ENCODE data around the gene AMMECR1.

AMMECR1 gene

DNA sequence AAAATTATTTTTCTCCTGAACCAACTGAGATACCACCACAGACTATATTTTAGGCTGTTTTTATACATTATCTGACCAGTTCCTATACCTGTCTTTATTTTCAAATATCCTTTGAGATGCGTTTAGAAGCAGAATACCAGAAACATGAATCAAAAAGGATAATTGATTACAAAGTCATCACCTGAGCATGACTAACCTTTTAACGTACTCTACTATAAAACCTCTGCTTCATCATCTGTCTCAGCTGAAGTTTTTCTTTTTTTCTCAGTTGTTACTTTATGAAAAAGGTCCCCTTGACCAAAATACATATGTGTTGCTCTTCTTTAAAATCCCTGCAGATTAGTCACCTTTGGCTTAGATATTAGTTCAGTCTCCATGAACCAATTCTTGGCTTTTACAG lies 109.8 kb downstream of the AMMECR1 start:
- no peak for DNase-seq

DNA sequence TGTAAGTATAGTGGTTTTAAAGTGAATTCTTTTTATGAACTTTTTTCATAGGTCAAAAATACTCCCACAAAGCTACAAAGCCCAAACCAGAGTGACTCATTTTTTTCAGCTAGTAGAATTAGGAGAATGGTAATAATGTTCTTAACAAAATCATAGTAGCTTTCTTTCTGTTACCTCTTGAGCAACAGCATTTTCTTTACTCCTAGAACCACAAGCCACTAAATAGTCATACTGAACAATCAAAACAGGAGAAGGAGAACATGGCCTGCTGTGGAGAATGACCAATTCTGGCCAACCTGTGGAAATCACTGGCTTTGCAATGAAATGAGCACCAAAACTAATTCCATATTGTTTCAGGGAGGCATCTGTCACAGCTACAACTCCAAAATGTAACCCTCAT lies 112.9 kb downstream of the AMMECR1 start:
- no peak for DNase-seq

DNA sequence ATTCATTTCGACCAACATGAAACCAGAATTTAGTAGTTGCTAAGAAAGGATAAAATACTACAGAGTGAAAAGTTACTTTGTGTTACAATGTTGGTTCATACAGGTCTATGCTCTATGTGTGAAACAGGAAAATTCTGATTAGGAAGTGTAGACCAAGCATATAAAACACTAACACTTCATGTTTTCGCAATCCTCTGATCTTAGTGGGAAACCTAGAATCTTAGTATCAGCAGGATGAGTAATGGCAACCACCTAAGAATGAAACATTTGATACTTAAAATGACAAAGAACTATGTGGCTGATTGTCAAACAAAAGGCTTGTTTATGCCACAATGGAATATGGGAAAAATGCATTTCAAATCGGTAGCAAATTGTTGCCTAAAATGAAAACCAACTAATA lies 116.1 kb downstream of the AMMECR1 start:
- DNase-seq: no peak

DNA sequence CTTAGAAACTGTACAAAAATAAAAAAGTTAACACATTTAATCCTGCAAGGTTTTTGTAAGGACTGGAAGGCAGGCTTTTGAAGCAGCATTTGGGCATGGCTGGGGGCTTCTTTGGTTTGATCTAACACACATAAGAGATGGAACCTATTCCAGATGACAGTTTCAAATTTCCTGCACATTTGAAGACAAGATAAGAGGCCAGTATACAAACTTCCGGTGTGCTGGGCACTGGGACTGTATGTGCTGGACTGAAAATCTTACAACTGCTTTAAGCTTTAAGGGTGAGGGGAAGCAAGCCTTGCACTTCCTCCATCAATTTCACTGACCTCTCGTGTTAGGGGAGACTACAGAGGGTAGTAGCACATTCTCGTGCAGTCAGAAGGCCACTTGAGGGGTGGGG lies 122.9 kb downstream of the AMMECR1 start:
- no peak for DNase-seq

DNA sequence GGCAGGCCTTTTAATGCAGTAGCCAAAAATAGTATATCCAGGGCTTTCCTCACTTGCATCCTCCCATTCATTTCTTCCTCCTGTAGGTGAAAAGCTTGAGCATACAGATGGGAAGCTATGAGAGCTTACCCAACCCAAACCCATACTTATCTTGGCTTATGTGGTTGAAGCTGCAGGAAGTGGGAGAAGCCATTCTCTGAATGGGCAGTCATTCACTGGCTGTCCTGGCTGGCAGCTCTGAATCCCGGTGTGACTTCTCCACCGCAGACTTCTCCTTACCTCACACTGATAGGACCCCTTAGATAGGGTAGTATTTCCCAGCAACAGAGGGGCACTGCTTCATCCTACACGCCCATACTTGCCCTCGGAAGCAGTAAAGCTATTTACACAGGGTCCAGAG lies 125.4 kb downstream of the AMMECR1 start:
- no peak for DNase-seq

DNA sequence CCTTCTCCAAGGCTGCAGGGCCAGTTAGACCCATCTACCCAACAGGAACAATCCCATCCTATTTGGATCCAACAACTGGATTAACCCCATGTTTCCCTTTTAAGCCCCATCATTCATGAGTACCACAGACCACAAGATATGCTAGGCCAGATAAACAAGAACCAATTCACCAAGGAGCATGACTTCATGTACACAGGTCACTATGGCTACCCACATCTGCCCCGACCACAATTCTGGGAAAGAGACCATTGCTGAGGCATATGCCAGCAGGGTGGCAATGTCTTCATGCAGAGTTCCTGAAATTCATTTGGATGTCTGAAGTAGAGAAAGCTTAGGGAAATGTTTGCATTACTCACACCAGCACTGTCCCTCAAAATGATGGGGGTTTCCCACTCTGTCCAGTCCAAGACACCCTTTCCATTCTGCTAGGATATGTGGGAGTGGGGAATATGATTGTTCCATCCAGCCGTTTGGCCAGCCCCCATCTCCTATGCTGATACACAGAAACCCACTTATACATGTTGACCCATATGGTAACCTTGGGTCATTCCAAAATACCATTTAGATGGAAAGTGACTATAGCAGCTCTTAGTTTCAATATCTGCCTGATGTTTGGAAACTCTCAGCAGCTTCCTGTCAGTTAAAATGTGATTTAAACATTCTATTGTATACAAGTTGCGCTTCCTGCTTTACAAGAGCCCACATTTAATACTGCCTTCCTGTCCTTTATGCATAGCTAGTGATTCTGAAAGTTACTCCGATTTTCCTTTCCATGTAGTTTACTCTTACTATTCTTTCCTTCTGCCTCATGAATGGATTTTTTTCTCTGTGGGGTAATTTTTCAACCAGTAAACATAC lies 129.0 kb downstream of the AMMECR1 start:
- DNase-seq: no peak

DNA sequence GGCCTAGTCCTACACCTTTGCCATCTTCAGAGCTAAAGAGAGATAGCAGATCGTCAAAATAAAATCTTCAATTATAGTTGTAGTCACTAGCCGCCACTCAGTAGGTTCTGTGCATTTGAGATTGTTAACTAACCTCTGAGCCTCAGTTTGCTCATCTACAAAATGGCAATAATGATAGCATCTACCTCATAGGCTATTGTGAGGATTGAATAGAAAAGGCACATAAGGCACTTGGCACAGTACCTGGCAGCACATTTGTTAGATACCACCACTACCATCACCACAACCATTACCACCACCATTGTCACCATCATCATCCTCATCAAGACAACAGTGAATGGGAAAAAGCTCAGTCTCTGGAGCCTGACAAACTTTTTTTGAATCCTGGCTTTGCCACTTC lies 134.6 kb downstream of the AMMECR1 start:
- DNase-seq: no peak

DNA sequence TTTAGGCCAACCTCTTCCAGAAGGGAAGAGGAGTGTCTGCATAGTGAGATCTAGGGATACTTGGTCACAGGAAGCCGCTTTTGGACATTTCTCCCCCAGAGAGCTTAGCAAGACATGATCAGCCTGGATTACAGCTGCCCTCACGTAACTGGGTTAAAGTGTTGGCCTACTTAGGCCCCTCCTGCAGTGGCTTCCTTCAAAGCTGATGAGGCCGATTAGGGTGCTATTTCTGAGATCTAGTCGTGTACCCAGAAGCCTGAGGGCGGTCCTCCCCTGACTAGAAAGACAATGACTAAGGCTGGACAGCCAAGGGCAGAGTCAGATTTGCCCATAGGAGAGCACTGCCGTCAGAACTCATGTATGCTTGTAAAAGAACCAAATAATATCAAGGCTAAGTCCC lies 135.0 kb downstream of the AMMECR1 start:
- DNase-seq: no peak

DNA sequence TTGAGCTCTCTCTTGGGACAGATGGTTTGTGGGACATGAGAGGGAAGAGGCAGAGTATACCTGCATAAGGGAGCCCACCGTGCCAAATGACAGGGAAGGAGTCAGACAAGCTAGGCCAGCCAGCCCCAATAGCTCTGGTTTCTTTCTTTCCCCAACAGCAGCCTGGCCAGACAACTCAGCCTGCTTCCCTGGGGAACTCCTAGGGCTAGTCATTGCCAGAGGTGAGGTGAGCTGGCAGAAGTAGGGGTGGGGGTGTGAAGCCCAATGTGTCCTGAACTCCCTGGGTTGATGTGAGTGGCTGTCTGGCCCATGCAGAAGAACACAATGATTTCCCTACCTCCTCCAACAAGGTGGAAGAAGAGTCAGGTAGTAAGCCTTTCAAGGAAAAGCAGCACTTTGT lies 135.5 kb downstream of the AMMECR1 start:
- no peak for DNase-seq

DNA sequence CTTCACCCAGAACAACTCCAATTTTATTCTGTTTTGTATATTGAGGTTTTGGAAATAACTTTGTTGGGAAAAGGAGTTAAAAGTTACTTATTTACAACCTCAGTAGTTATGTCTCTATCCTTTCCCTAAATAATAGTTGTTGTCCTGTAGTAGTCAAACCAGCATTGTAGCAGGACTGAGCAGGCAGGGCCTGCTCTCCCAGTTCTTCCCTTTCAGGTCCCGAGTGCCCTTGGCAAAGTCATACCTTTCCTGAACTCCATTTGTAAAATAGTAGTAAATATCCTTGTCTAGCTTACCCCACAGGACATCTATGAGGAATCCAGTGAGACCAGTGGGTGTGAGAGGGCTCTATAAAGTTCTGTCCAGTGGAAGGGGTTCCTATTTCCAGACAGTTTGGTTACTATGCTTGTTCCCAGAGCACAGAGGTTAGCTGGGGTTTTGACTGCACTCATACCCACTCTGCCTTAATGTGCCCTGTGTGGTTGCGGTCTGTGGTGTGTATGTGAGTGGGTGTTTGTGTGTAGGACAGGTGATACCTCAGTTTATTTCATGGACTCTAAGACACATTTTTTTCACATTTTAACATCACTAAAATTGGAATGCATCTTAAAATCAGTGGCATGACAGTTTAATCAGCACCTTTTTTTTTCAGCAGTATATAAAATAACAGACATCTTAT lies 136.3 kb downstream of the AMMECR1 start:
- no peak for DNase-seq

DNA sequence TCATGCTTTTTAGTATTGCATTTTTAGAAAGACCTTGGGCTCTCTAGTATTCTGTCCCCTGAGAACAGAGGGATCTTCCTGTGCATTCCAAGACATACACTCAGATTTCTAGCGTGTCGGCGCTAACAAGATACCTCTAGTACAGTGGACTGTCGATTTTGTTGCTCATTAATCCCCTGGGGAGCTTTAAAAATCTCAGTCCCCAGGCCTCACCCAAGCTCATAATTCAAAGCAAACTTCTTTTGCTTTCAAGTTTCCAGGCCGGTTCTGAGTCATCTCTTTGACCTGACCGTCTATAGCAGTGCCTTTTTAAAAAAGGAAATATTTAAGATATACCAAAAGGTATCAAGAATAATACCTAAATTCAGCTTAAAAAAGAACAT lies 137.0 kb downstream of the AMMECR1 start:
- DNase-seq: no peak

DNA sequence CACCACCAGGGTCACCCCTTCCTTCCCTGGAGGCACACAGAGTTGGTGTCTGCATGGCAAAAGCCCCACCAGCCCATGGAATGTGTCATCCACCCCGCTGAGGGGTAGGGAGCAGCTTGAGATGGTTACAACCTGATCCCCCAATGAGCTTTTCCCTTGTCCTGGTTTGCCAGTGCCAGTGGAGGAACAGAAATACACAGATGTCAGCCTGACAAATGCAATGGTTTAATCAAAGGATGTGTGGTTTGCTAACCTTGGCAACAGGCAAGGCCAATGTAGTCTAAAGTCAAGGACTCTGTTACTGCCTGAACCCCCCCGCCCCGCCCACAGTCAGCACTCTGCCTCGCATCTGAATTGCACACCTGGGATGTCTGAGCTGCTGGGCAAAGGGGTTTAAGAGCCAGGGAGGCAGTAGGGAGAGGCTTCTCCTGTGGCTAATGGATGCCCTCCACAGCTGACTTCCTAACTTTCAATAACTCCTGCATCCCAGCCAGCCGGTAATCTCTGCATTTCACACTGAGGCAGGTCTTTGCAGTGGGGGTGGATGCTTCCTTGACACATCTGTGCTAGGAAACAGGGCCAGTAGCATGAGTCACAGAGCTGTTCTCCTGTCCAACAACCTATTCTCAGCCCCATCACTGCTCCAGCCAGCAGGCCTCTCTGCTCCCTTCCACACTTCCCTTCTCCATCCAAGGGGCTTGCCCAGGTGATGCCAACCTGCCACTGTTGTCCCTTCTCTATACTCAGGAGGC lies 137.5 kb downstream of the AMMECR1 start:
- DNase-seq: no peak

DNA sequence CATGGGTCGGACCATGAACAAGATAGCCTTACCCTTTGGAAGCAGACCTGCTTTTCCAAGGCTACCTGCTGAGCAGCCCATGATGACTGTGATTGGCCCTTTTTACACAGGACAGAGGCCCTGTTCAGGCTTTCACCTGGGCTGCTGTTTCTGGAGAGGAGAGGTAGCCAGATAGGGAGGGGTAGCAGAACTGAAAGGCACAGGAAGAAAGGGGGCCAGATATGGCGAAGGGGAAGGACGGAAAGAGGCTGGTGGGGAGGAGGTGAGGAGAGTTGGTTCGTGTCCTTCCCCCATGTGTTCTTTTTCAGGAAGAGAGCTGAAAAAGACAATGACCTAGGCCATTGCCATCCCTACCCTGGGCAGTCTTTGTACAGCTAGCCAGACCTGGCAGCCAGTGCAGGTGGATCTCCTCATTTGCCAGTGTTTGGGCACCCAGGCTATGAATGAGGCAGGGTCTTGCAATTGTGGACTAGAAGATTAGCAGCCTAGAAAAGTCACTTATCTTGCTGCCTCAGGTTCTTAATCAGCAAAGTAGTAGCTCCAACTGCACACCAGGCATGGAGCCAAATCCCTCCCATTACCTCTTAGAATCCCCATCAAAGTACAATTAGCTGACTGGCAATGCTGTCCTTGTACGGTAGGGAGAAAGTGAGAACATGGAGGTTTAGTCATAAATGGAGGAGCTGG lies 139.6 kb downstream of the AMMECR1 start:
- DNase-seq: no peak

DNA sequence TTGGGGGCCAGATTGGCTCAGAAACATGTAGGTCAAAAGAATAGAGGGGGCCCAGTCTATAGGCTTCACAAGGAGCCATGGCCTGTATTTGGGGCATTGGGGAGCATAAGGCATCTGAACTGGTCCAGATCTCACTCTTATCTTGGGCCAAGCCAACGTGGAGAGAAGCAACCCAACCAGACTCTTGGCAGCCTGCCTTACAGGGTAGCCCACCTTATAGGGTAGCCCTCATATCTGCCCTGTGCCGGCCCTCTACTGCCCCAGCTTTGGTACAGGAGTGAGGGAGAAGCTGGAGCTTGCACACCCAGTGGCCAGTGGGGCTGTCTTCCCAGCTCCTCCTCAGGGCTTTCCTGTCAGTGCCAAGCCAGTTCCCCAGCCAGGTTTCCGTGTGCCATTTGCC lies 142.2 kb downstream of the AMMECR1 start:
- no peak for DNase-seq

DNA sequence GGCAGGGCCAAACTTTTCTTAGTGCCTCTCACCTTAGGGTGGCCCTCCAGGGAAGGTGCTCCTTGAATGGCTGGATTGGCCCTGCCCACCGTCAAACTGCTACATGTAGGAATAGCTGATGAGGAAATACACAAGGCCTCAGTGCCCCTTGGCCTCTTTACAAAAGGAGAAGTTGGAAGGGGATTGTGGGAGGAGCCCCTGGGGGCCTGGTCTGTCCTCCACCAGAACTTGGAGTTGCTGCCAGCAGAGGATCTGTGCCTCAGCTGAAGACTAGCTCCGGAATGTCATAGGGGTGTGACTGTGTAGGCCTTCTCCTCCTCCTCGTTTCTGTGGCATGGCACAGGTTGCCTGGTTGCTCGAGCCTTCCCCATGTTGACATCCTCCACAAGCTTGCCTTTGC lies 142.7 kb downstream of the AMMECR1 start:
- no peak for DNase-seq

DNA sequence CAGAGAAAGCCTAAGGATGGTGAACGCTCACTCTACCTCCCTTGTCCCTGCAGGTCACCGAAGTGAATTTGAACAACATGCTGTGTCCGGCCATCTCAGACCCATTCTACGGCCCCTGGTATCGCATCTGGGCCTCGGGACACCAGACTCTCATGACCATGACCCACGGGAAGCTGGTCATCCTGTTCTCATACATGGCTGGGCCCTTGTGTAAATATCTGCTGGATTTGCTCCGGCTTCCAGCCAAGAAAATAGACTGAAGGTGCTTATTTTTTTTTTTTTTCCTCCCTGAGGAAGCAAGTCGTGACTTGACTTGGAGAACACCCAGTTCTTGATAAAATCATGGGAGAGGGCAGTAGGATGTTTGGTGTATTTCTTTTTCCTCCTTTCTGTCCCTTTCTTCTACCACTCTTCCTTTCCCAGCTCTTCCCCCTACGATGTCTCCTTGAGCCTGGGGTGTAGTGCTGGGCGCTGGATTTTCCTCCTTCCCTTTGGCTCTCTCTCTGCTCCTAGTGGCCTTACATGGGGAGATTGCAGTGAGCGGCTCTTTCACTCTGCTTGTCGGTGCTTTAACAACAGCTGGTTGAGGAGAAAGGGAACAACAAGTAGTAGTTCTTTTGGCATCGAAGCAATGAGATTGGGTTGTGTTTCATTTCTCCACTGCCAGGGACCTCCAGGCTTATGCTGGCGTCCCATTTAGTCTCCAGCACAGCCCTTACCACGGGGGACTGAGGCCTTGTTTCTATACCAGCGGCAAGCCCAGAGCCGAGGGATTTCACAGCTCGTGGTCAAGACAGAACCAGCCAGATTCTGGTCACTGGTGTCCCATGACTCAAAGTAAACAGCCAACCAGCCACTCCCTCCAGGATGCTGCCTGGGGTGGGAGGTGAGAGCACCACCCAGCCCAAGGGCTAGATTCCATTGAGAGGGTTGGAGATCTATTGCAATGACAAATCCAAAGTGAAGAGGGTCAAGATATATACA lies 144.4 kb downstream of the AMMECR1 start:
- DNase-seq: no peak

DNA sequence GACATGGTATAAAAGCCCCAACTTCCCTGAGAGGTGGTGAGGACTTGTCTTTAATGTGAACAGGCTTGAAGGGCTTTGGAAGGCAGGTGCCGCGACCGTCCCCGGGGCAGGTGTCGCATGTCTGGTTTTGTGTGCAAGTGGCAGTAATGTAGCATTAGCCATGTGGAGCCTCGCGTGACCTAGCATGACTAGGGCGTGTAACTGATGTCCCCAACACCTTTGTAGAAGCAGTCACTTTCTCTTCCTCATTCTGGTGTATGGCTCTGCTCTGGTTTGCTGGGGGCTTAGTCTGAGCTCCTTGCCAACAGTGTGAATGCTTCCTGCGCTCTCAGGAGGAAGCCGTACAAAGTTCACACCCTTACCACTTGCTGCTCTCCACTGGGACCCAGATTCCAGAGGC lies 145.7 kb downstream of the AMMECR1 start:
- DNase-seq: no peak

DNA sequence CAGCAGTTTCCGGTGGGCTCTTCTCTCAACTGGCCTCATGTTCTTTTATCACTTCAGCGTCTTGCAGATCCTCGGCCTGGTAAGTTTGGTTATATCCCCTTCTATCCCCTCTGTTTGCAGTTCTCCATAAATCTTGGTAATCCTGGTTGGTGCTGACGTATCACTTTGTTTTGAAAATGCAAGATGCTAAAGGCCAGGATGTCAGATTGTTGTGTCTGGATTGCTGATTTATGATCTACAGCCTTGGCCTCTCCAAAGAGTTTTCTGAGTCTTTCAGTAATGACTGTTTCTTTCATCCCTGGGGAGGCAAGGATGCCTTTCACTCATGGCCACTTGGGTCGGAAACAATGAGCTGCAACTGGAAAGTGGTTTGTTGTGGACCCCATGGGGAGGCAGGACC lies 146.4 kb downstream of the AMMECR1 start:
- no peak for DNase-seq

DNA sequence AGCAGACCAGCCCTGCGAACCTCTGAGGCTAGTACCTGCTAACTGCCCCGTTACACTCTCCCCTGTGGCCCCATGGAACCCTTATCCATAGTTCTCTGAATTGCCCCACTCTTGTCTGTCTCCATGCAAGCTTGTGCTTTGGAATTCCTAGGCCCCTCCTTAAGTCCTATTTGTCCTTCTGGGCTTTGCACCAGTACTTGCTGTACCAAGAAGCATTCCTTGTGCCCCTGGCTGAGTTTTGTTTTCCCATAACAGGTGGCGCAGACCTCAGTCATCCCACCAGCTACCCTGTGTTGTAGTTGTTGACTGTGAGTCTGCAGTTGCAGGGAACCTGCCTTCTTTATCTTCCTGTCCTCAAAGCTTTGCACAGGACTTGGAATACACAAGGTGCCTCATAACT lies 147.9 kb downstream of the AMMECR1 start:
- no peak for DNase-seq

DNA sequence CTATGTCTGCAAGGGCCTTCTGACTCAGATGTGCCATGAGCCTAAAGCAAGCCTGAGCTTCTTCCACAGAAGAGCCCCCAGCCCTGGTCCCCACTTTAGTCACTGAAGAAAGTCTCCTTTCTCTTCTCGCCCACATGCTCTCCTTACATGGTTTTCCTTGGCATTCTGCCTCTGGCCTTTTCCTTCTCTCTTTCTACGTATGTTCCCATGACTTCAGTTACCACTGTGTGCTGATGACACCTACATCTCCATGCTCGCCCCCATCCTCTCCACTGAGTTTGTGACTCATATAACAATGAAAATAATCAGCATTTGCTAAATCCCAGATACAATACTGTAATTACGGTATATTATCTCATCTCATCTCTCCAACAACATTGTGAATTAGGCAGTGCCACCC lies 149.3 kb downstream of the AMMECR1 start:
- DNase-seq: no peak

DNA sequence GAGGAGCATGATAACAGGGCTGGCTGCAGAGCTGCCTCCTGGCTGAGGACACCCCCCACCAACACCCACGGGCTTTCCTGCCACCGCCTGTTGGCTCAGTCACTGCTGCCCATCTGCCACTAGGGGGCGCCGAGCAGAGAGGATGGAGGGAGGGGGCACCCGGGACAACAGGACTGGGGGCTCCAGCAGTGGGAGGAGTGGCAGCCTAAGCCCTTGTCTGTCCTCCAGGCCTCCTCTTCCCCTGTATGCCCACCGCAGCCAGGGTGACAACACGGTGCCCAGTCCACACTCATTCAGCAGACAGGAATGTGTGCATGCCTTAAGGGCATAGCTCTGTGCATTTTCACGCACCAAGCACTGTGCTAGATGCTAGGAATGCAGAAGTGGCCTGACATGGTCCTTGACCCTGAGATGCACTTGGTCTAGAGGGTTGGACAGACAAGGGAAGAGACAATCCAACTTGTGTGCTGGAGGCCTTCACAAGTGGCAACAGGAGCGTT lies 149.9 kb downstream of the AMMECR1 start:
- peak; percentile 26 to 62 for DNase-seq

DNA sequence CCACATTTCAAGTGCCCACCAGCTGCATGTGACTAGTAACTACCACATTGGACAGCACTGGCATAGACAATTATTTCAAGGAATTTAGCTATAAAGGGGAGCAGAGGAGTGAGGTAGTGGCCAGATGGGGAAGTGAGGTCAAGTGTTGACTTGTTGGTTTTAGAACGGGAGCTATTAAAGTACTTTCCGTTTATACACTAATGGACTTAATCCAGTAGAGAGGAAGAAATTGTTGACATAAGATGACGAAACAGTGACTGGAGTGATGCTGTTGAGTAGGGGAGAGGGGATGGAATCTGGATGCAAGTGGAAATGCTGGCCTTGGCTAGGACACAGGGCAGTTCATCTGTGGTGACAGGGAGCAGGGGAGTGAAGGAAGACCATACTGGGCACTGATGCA lies 154.4 kb downstream of the AMMECR1 start:
- no peak for DNase-seq

All from stimulated activated CD4-positive, alpha-beta T cell treated with anti-CD3 and anti-CD28 coated beads, Interleukin-2, amount 100 ng/mL, for 48 hours (primary cell).